Measurements from ENCODE around the gene TCF3. TPM values are rescaled to one million over a fixed set of nuclear protein-coding genes. Genes with fewer than 3 reads are reported as not detected.

TCF3 gene
- polyA plus RNA-seq, 1 donor from 2014 or later, result 31.7 TPM

GRCh38 chr19:1572795-1573194, 79.6 kb downstream of the TCF3 start:
- H3K4me3 ChIP-seq (ENCODE audit: low read length), result no peak overlapping the region
- H4K20me1 ChIP-seq (ENCODE audit: insufficient read depth), result no peaks in the 10 kb centered on the region
- H3K79me2 ChIP-seq (replicated peaks; ENCODE audit: insufficient read depth, low read length), result peaks cover 4% of the 10 kb centered on the region
- H3K9me3 ChIP-seq (ENCODE audit: low read length), result no peaks in the 10 kb centered on the region
- H3K27ac ChIP-seq (ENCODE audit: low read length), result no peak overlapping the region
- no peaks in the 10 kb centered on the region for H3F3A ChIP-seq (ENCODE audit: insufficient read depth, low read length, poor library complexity, severe bottlenecking)
- H3K4me2 ChIP-seq (ENCODE audit: low read length), result no peak overlapping the region
- no peak overlapping the region for H2AFZ ChIP-seq (ENCODE audit: low read depth, low read length)
- no peaks in the 10 kb centered on the region for H3K27me3 ChIP-seq (ENCODE audit: insufficient read depth, low read depth, low read length)
- H3K36me3 ChIP-seq (ENCODE audit: insufficient read depth, low read length), result no peaks in the 10 kb centered on the region
- no peak for TF ChIP-seq CTCF (IDR thresholded peaks at IDR 0.05; ENCODE audit: poor library complexity, severe bottlenecking)
- TF ChIP-seq EZH2 (IDR thresholded peaks at IDR 0.05; ENCODE audit: borderline replicate concordance, insufficient read depth, low read length, poor library complexity, severe bottlenecking), result no peak
- TF ChIP-seq TAF1 (IDR thresholded peaks at IDR 0.05; ENCODE audit: low read depth), result no peak
- no peak for TF ChIP-seq MXI1 (conservative IDR thresholded peaks at IDR 0.05; ENCODE audit: poor library complexity, severe bottlenecking)
- TF ChIP-seq POLR2AphosphoS5 (IDR thresholded peaks at IDR 0.05), result no peak
- no peak for TF ChIP-seq RAD21 (conservative IDR thresholded peaks at IDR 0.05)
- no peak for TF ChIP-seq EP300 (conservative IDR thresholded peaks at IDR 0.05; ENCODE audit: poor library complexity, severe bottlenecking)
- no peak for TF ChIP-seq SMC3 (conservative IDR thresholded peaks at IDR 0.05; ENCODE audit: poor library complexity)
- TF ChIP-seq REST (IDR thresholded peaks at IDR 0.05; ENCODE audit: borderline replicate concordance), result no peak
- no peaks in the 10 kb centered on the region for H3K9me2 ChIP-seq (ENCODE audit: insufficient read depth, low read length)
- no peak overlapping the region for H3K9ac ChIP-seq (ENCODE audit: low read length)

- H3F3A ChIP-seq (ENCODE audit: insufficient read depth, low read length, poor library complexity, severe bottlenecking), result no peaks in the 10 kb centered on the region
- H3K79me2 ChIP-seq (replicated peaks; ENCODE audit: insufficient read depth, low read length), result peaks cover 14% of the 10 kb centered on the region
- no peak overlapping the region for H3K4me3 ChIP-seq (ENCODE audit: low read length)
- H3K9ac ChIP-seq (ENCODE audit: low read length), result no peak overlapping the region
- H3K9me3 ChIP-seq (ENCODE audit: low read length), result no peaks in the 10 kb centered on the region
- H3K27ac ChIP-seq (ENCODE audit: low read length), result no peak overlapping the region
- no peak overlapping the region for H2AFZ ChIP-seq (ENCODE audit: low read depth, low read length)
- H3K4me2 ChIP-seq (ENCODE audit: low read length), result no peak overlapping the region
- no peaks in the 10 kb centered on the region for H3K36me3 ChIP-seq (ENCODE audit: insufficient read depth, low read length)
- TF ChIP-seq EP300 (conservative IDR thresholded peaks at IDR 0.05; ENCODE audit: poor library complexity, severe bottlenecking), result no peak
- no peak for TF ChIP-seq TAF1 (IDR thresholded peaks at IDR 0.05; ENCODE audit: low read depth)
- TF ChIP-seq MXI1 (conservative IDR thresholded peaks at IDR 0.05; ENCODE audit: poor library complexity, severe bottlenecking), result no peak
- TF ChIP-seq POLR2AphosphoS5 (IDR thresholded peaks at IDR 0.05), result no peak
- no peak for TF ChIP-seq CTCF (IDR thresholded peaks at IDR 0.05; ENCODE audit: poor library complexity, severe bottlenecking)
- no peak for TF ChIP-seq REST (IDR thresholded peaks at IDR 0.05; ENCODE audit: borderline replicate concordance)
- no peak for TF ChIP-seq RAD21 (conservative IDR thresholded peaks at IDR 0.05)
- no peak for TF ChIP-seq EZH2 (IDR thresholded peaks at IDR 0.05; ENCODE audit: borderline replicate concordance, insufficient read depth, low read length, poor library complexity, severe bottlenecking)
- no peak for TF ChIP-seq SMC3 (conservative IDR thresholded peaks at IDR 0.05; ENCODE audit: poor library complexity)
- H4K20me1 ChIP-seq (ENCODE audit: insufficient read depth), result no peaks in the 10 kb centered on the region
- no peaks in the 10 kb centered on the region for H3K27me3 ChIP-seq (ENCODE audit: insufficient read depth, low read depth, low read length)
- no peaks in the 10 kb centered on the region for H3K9me2 ChIP-seq (ENCODE audit: insufficient read depth, low read length)
These were observed 81.1 kb downstream of the TCF3 start for GRCh38 chr19:1571358-1571757.
